DOHH2 (cell line): ENCODE measurements around the gene CYTL1.

Experiments
- CTCF ChIP-seq: fragments of 200-600 bp; sonication (generic); IDR thresholded peaks from one replicate; pipeline ENCODE4 v1.5.1; 2014; ENCODE audit warnings: antibody characterized with exemption, mild to moderate bottlenecking, low read depth, low read length; ENCODE audit not compliant: poor library complexity, severe bottlenecking
- EZH2phosphoT487 ChIP-seq: fragments of 200-600 bp; sonication (generic); IDR thresholded peaks from 2 replicates; pipeline ENCODE4 v1.6.1; 2017; ENCODE audit warnings: borderline replicate concordance, mild to moderate bottlenecking, antibody characterized with exemption, low read length, moderate library complexity, mixed read lengths

- TF ChIP-seq CTCF (no peak), EZH2phosphoT487 (no peak)
Measured at GRCh38 chr4:4969298-4969697, 50.0 kb downstream of the CYTL1 start.
